Femur (tissue), 1 donor: ENCODE data around the gene SMAD6.
"Not testable (repeated sequence)": the region's sequence is repeated elsewhere in the genome, so short reads cannot be mapped to it uniquely, and the experiment has no call there.

ENCODE experiments used
- DNase-seq: peaks from one replicate; pipeline ENCODE4 v3.0.0-alpha.2; 2017

The SMAD6 gene

GRCh38 chr15:66743703-66744536, 41.9 kb downstream of the SMAD6 start:
- peak; percentile 68 for DNase-seq

GRCh38 chr15:66744610-66745279, 42.7 kb downstream of the SMAD6 start:
- no peak for DNase-seq

- DNase-seq, result no peak
Observed at GRCh38 chr15:66745530-66746230, 43.6 kb downstream of the SMAD6 start.

GRCh38 chr15:66746231-66746605, 44.2 kb downstream of the SMAD6 start:
- DNase-seq, result no peak

- DNase-seq, result no peak
Observed at GRCh38 chr15:66747223-66747622, 45.2 kb downstream of the SMAD6 start.

- DNase-seq, result no peak
Observed at GRCh38 chr15:66747886-66748707, 46.1 kb downstream of the SMAD6 start.

GRCh38 chr15:66748708-66749035, 46.6 kb downstream of the SMAD6 start:
- DNase-seq, result no peak

GRCh38 chr15:66749841-66750575, 48.0 kb downstream of the SMAD6 start:
- no peak for DNase-seq

- DNase-seq, result no peak
Observed at GRCh38 chr15:66750609-66751008, 48.6 kb downstream of the SMAD6 start.

- DNase-seq, result no peak
Observed at GRCh38 chr15:66751579-66751978, 49.5 kb downstream of the SMAD6 start.

- no peak for DNase-seq
Observed at GRCh38 chr15:66752078-66752477, 50.0 kb downstream of the SMAD6 start.

- no peak for DNase-seq
Observed at GRCh38 chr15:66753687-66754377, 51.8 kb downstream of the SMAD6 start.

- DNase-seq, result no peak
Observed at GRCh38 chr15:66754789-66755188, 52.8 kb downstream of the SMAD6 start.

GRCh38 chr15:66755298-66756068, 53.4 kb downstream of the SMAD6 start:
- DNase-seq, result no peak

- DNase-seq, result peak; percentile 78
Observed at GRCh38 chr15:66756295-66756694, 54.3 kb downstream of the SMAD6 start.

GRCh38 chr15:66757030-66757429, 55.0 kb downstream of the SMAD6 start:
- no peak for DNase-seq

GRCh38 chr15:66757521-66757920, 55.5 kb downstream of the SMAD6 start:
- DNase-seq, result no peak

- not testable (repeated sequence) for DNase-seq
Observed at GRCh38 chr15:66758217-66758616, 56.2 kb downstream of the SMAD6 start.

- DNase-seq, result no peak
Observed at GRCh38 chr15:66758844-66759243, 56.8 kb downstream of the SMAD6 start.

- no peak for DNase-seq
Observed at GRCh38 chr15:66760097-66760967, 58.3 kb downstream of the SMAD6 start.
